ENCODE results near the gene TCP10L. TPM values are rescaled to one million over a fixed set of nuclear protein-coding genes. Genes with fewer than 3 reads are reported as not detected.

TCP10L gene
- total and polyA plus RNA-seq, 3 donors from 2014 or later = 81.3 to 350 (median 107) TPM

DNA sequence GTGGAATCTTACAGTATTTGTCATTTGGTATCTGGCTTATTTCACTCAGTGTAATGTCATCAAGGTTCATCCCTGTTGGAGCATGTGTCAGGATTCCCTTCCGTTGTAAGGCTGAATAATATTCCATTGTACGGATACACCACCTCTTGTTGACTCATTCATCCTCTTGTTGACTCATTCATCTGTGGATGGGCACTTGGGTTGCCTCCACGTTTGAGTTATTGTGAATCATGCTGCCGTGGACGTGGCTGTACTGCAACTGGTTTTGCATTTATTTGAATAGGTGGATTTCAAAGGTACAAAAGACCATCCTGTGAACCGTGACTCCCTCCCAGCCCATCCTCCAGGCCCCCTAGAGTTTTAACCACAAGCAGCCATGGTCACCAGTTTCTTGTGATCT lies 11.9 kb upstream of the TCP10L start:
- no peaks in the 10 kb centered on the region for H3K27me3 ChIP-seq
- TF ChIP-seq, protein P1, sequence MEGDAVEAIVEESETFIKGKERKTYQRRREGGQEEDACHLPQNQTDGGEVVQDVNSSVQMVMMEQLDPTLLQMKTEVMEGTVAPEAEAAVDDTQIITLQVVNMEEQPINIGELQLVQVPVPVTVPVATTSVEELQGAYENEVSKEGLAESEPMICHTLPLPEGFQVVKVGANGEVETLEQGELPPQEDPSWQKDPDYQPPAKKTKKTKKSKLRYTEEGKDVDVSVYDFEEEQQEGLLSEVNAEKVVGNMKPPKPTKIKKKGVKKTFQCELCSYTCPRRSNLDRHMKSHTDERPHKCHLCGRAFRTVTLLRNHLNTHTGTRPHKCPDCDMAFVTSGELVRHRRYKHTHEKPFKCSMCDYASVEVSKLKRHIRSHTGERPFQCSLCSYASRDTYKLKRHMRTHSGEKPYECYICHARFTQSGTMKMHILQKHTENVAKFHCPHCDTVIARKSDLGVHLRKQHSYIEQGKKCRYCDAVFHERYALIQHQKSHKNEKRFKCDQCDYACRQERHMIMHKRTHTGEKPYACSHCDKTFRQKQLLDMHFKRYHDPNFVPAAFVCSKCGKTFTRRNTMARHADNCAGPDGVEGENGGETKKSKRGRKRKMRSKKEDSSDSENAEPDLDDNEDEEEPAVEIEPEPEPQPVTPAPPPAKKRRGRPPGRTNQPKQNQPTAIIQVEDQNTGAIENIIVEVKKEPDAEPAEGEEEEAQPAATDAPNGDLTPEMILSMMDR (IDR thresholded peaks at IDR 0.05) = no peak
- no peak for TF ChIP-seq POLR2A (IDR thresholded peaks at IDR 0.05)
- no peaks in the 10 kb centered on the region for H3K9me3 ChIP-seq
- 74 to 76% methylated on average over 6 of the region's 6 CpGs for WGBS, 2 donors
- H3K27ac ChIP-seq = no peak overlapping the region
- no peak for DNase-seq
- intact Hi-C loops (cut with DNase I; ENCODE audit: low total_unique reads) = no loop called here
- H3K4me1 ChIP-seq = no peaks in the 10 kb centered on the region
- no peaks in the 10 kb centered on the region for H3K36me3 ChIP-seq (ENCODE audit: low read depth, missing control alignments)
- H3K4me3 ChIP-seq = no peak overlapping the region

- H3K27me3 ChIP-seq = no peaks in the 10 kb centered on the region
- no peaks in the 10 kb centered on the region for H3K9me3 ChIP-seq
- no peaks in the 10 kb centered on the region for H3K36me3 ChIP-seq (ENCODE audit: low read depth, missing control alignments)
- DNase-seq = no peak
- intact Hi-C loops (cut with DNase I; ENCODE audit: low total_unique reads) = no loop called here
- no peak overlapping the region for H3K27ac ChIP-seq
- 93 to 94% methylated on average over 11 of the region's 11 CpGs for WGBS, 2 donors
- H3K4me1 ChIP-seq = no peaks in the 10 kb centered on the region
- no peak overlapping the region for H3K4me3 ChIP-seq
- TF ChIP-seq POLR2A (IDR thresholded peaks at IDR 0.05) = no peak
- TF ChIP-seq, protein P1 (IDR thresholded peaks at IDR 0.05) = no peak
These were observed 10.1 kb upstream of the TCP10L start for GRCh38 chr21:32595431-32595830.

- no peaks in the 10 kb centered on the region for H3K9me3 ChIP-seq
- no peak overlapping the region for H3K27ac ChIP-seq
- intact Hi-C loops (cut with DNase I; ENCODE audit: low total_unique reads) = no loop called here
- no peaks in the 10 kb centered on the region for H3K27me3 ChIP-seq
- 82 to 85% methylated on average over 5 to 8 of the region's 8 CpGs for WGBS, 2 donors
- no peak for TF ChIP-seq POLR2A (IDR thresholded peaks at IDR 0.05)
- TF ChIP-seq, protein P1 (IDR thresholded peaks at IDR 0.05) = no peak
- no peak for DNase-seq
- no peak overlapping the region for H3K4me3 ChIP-seq
- no peaks in the 10 kb centered on the region for H3K4me1 ChIP-seq
- H3K36me3 ChIP-seq (ENCODE audit: low read depth, missing control alignments) = no peaks in the 10 kb centered on the region
These were observed 8.4 kb upstream of the TCP10L start for GRCh38 chr21:32593690-32594089.

DNA sequence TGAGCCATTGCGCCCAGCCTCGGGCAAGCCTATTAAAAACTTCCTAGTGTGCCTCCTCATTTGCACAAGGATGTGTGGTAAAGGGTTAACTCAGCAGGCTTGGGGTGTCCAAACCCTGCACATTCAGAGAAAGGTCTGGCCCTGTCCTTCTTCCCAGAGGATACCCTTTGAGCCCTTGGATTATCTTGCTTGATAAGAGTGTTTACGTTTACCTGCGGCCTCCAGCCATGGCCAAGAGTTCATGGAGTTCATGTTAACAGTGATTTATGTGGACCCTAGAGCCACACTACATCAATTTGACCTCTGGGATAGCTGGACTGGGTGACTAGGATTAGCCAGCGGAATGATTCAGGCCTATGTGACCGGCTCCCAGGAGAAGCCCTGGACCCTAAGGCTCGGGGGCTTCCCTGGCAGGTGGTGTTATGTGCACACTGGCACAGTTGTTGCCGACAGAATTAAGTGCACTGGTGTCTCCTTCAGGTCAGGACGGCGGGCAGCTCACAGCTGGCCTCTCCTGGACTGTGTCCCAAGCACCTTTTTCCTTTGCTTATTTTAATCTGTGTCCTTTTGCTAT lies 7.7 kb upstream of the TCP10L start:
- no peaks in the 10 kb centered on the region for H3K9me3 ChIP-seq
- intact Hi-C loops (cut with DNase I; ENCODE audit: low total_unique reads) = no loop called here

More for the DNA sequence above, 7.7 kb upstream of the TCP10L start:
- no peak for TF ChIP-seq POLR2A (IDR thresholded peaks at IDR 0.05)
- TF ChIP-seq, protein P1 (IDR thresholded peaks at IDR 0.05) = no peak
- Histone ChIP-seq H3K27me3 (no peaks in the 10 kb centered on the region), H3K36me3 (ENCODE audit: low read depth, missing control alignments) (no peaks in the 10 kb centered on the region), H3K4me1 (no peaks in the 10 kb centered on the region), H3K27ac (no peak overlapping the region), H3K4me3 (no peak overlapping the region)
- no peak for DNase-seq
- WGBS, 2 donors = 51 to 65% methylated on average over 7 to 10 of the region's 10 CpGs
